ENCODE measurements around the gene RIT1.

DNA sequence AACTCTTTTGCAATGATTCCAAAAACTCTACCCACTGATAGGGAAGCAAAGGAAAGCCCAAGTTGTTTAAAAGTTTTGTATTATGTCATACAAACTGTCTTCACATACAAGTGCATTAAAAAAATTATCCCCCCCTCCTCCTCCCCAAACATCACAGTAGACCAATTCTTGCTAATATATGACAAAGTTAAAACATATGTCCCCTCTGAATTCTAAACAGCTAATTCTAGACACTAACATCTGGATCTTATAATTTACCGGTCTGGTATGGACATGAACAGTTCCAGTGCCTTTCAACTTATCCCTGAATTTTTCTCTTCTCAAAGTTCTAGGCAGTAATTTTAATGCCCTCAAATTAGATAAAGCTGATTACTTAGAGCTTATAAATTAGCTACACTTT lies 13.4 kb downstream of the RIT1 start:
- TF ChIP-seq, protein P1, sequence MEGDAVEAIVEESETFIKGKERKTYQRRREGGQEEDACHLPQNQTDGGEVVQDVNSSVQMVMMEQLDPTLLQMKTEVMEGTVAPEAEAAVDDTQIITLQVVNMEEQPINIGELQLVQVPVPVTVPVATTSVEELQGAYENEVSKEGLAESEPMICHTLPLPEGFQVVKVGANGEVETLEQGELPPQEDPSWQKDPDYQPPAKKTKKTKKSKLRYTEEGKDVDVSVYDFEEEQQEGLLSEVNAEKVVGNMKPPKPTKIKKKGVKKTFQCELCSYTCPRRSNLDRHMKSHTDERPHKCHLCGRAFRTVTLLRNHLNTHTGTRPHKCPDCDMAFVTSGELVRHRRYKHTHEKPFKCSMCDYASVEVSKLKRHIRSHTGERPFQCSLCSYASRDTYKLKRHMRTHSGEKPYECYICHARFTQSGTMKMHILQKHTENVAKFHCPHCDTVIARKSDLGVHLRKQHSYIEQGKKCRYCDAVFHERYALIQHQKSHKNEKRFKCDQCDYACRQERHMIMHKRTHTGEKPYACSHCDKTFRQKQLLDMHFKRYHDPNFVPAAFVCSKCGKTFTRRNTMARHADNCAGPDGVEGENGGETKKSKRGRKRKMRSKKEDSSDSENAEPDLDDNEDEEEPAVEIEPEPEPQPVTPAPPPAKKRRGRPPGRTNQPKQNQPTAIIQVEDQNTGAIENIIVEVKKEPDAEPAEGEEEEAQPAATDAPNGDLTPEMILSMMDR (conservative IDR thresholded peaks at IDR 0.05; ENCODE audit: low read depth, low read length), result no peak
- TF ChIP-seq EZH2 (IDR thresholded peaks at IDR 0.05; ENCODE audit: low read length, unreplicated experiment), result no peak
- no peak for TF ChIP-seq EZH2phosphoT487 (IDR thresholded peaks at IDR 0.05; ENCODE audit: borderline replicate concordance, low read length)
